Testis (tissue), 3 donors: Measurements from ENCODE around the gene FRMD1. TPM values are rescaled to one million over a fixed set of nuclear protein-coding genes. Genes with fewer than 3 reads are reported as not detected.

Experiments used
- DNase-seq: peaks from one replicate; pipeline ENCODE4 v3.0.0-alpha.2; 2019
- H3K27ac ChIP-seq, 2 donors: fragments of 200-600 bp; sonication (generic); one replicate each; pipeline ENCODE4 v1.5.1; 2019
- H3K27me3 ChIP-seq: fragments of 200-600 bp; sonication (generic); one replicate; pipeline ENCODE4 v1.5.1; 2019
- H3K36me3 ChIP-seq: fragments of 200-600 bp; sonication (generic); one replicate; pipeline ENCODE4 v1.5.1; 2017; ENCODE audit warnings: low read depth; ENCODE audit errors: missing control alignments
- H3K4me1 ChIP-seq: fragments of 200-600 bp; sonication (generic); one replicate; pipeline ENCODE4 v1.5.1; 2019
- H3K4me3 ChIP-seq, 2 donors: fragments of 200-600 bp; sonication (generic); one replicate each; pipeline ENCODE4 v1.5.1; 2017 to 2019
- H3K9me3 ChIP-seq: fragments of 200-600 bp; sonication (generic); one replicate; pipeline ENCODE4 v1.5.1; 2017
- CTCF ChIP-seq, 3 experiments: fragments of 450-650 bp in 2 of 3; fragments of 200-600 bp in 1 of 3; sonication (generic) in 1 of 3; IDR thresholded peaks; one replicate each; pipeline ENCODE4 v1.5.1; 2016 to 2019; ENCODE audit warnings: antibody characterized with exemption in 3 of 3, mild to moderate bottlenecking in 2 of 3, moderate library complexity in 1 of 3
- POLR2A ChIP-seq: fragments of 450-650 bp; IDR thresholded peaks from one replicate; pipeline ENCODE4 v1.6.1; 2017; ENCODE audit warnings: antibody characterized with exemption, mild to moderate bottlenecking, moderate library complexity
- WGBS, 2 donors: methylation state at CpG; one replicate each; pipeline ENCODE4 v1.1.5; 2018; 5-methylcytosine and 5-hydroxymethylcytosine counted together
- intact Hi-C: fragments of 100-400 bp; cut with DNase I; formaldehyde crosslinking; loops from one replicate; pipeline ENCODE4 v1.15.1; 2023; ENCODE audit warnings: low total_unique reads
- polyA plus RNA-seq: library from polyadenylated mRNA; stranded (reverse); fragments of 350-450 nt; fragmentation: Illumina TruSeq; extraction: RNeasy Lipid Tissue Mini Kit (QIAGEN cat#74804); gene quantifications from one replicate; pipeline ENCODE4 v1.2.3, GENCODE V29; 2014; ENCODE audit warnings: low read depth, low replicate concordance; ENCODE audit not compliant: insufficient read depth
- total RNA-seq, 2 donors: library from RNA; depleted of rRNA; stranded (reverse); fragments of >200 nt; gene quantifications; one replicate each; pipeline ENCODE4 v1.2.3, GENCODE V29; 2016

FRMD1 gene
- total and polyA plus RNA-seq, 3 donors from 2014 or later = 7.2 to 13.5 (median 8.0) TPM

DNA sequence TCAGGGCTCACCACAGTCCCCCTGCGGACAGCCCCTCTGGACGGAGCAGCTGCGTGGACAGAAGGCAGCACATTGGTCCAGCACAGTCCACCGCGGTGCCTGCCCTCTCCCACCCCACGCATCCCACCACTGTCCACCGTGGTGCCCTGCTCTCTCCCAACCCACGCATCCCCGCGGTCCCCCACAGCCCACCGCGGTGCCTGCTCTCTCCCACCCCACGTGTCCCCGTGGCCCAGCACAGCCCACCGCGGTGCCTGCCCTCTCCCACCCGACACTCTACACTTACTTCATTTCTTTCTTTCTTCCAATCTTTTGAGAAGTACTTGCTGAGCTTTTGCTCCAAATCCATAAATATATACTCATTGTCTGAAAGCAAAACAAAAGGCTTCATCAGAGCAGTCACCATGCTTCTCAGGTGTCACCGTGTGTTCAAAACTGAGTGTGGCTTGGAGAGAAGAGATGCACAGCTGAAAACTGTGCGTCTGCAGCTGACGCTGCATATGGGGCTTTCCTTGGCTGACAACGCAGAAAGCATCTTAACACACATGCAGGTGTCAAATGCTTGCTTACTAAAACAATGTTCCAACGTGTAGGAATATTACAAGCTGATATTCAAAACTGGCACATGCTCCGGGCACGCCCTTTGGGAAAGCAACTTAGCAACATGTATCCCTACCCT is 11.8 kb downstream of the FRMD1 start:
- no peaks in the 10 kb centered on the region for H3K9me3 ChIP-seq
- H3K4me1 ChIP-seq = no peaks in the 10 kb centered on the region
- WGBS, 2 donors = 91 to 93% methylated on average over 21 to 24 of the region's 24 CpGs
- no peak overlapping the region for H3K27ac ChIP-seq
- TF ChIP-seq POLR2A (no peak), CTCF (IDR thresholded peaks at IDR 0.05) (no peak)
- intact Hi-C loops = no loop called here
- no peak for DNase-seq
- H3K36me3 ChIP-seq = no peaks in the 10 kb centered on the region
- H3K27me3 ChIP-seq = no peaks in the 10 kb centered on the region
- H3K4me3 ChIP-seq = no peak overlapping the region

GRCh38 chr6:168064226-168064807 is 14.7 kb downstream of the FRMD1 start:
- no peak for DNase-seq
- Histone ChIP-seq H3K27me3 (no peaks in the 10 kb centered on the region), H3K36me3 (no peaks in the 10 kb centered on the region), H3K4me1 (peaks cover 6% of the 10 kb centered on the region), H3K9me3 (no peaks in the 10 kb centered on the region), H3K27ac (no peak overlapping the region), H3K4me3 (no peak overlapping the region)
- WGBS, 2 donors = 88 to 97% methylated on average over 7 to 11 of the region's 11 CpGs
- TF ChIP-seq POLR2A (no peak), CTCF (IDR thresholded peaks at IDR 0.05) (no peak)
- intact Hi-C loops = no loop called here

GRCh38 chr6:168063431-168063830 is 15.6 kb downstream of the FRMD1 start:
- TF ChIP-seq POLR2A = no peak
- TF ChIP-seq CTCF (IDR thresholded peaks at IDR 0.05) = no peak
- intact Hi-C loops = no loop called here
- 87 to 98% methylated on average over 6 to 10 of the region's 13 CpGs for WGBS, 2 donors
- peaks cover 6% of the 10 kb centered on the region for H3K4me1 ChIP-seq
- no peak overlapping the region for H3K4me3 ChIP-seq
- H3K36me3 ChIP-seq = no peaks in the 10 kb centered on the region
- H3K27ac ChIP-seq = no peak overlapping the region
- DNase-seq = no peak
- H3K27me3 ChIP-seq = no peaks in the 10 kb centered on the region
- no peaks in the 10 kb centered on the region for H3K9me3 ChIP-seq

GRCh38 chr6:168062346-168063289 is 16.4 kb downstream of the FRMD1 start:
- peaks cover 6% of the 10 kb centered on the region for H3K4me1 ChIP-seq
- no peak overlapping the region for H3K4me3 ChIP-seq
- H3K27ac ChIP-seq = no peak overlapping the region
- no peak for DNase-seq
- H3K9me3 ChIP-seq = no peaks in the 10 kb centered on the region
- no peaks in the 10 kb centered on the region for H3K27me3 ChIP-seq
- no peaks in the 10 kb centered on the region for H3K36me3 ChIP-seq
- TF ChIP-seq CTCF (IDR thresholded peaks at IDR 0.05) (no peak), POLR2A (no peak)
- 90 to 94% methylated on average over 10 to 31 of the region's 31 CpGs for WGBS, 2 donors
- intact Hi-C loops = no loop called here
